Inflammatory macrophage (primary cell): ENCODE results near the gene GMPPB.
"Not testable (repeated sequence)": the region's sequence is repeated elsewhere in the genome, so short reads cannot be mapped to it uniquely, and the experiment has no call there.

Experiments
- DNase-seq, 2 donors: peaks; one replicate each; pipeline ENCODE4 v3.0.0-alpha.2; 2020 to 2022

Gene GMPPB

DNA sequence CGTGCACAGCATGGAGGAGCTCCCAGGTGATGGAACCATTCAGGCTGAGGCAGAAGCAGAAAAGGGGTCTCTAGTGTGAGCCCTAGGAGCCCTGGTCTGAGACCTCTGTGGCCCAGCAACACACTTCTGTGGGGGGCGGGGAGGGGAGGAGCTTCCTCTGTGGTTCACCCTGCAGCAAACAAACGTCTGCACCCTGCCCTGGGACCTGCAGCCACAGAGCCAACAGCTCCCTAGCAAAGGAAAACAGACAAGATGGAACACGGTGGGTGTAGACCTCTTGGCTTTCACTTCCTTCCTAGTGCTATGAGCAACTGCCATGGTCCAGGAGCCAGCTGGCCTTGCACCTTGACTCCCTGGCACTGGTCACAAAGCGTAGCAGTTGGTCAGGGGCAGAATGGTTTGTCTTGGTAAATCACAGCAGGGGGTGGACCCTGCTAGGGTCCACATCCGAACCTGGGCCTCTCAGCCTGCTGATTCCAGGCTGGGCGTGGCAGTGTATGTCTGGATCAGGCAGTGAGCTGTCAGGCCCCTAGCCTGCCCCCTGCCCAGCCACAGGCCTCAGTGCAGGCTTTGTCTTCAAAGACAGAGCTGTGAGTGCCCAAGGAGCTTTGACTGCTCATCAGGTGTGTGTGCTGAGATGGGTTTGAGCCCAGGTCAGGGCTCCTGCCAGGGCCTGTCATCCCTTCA lies 11.0 kb downstream of the GMPPB start:
- no peak for DNase-seq

DNA sequence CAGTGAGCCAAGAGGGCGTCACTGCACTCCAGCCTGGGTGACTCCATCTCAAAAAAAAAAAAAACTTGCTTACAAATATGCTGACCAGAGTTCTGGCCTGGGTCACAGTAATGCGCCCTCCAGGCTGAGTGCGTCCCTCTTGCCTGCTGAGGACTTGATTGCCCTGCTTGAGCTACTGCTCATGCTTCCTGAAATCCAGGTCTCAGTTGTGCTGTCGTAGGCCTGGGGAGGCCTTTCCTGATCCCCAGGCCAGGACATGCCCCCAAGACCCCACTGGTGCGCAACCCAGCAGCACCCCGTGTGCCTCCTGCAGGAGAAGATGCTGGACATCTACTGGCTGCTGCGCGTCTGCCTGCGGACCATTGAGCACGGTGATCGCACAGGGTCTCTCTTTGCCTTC lies 11.6 kb downstream of the GMPPB start:
- DNase-seq, result no peak

DNA sequence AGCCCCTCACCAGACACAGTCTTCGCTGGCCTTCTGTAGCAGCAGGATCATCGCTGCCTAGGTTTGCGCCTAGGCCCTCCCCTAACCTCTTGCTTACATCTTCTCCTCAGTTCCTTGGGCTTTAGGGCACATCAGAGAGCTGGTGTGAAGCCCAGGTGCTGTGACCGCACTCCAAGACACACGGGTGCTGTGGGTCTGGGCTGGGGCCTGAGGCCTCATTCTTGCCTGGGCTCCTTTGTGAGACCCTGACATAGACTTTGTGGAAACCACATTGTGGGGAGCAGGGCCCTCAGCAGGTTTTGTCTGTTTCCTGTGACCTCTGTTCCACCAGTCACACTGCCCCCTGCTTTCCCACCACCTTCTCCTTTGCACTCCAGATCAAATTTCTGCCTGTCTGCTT lies 12.3 kb downstream of the GMPPB start:
- no peak for DNase-seq

DNA sequence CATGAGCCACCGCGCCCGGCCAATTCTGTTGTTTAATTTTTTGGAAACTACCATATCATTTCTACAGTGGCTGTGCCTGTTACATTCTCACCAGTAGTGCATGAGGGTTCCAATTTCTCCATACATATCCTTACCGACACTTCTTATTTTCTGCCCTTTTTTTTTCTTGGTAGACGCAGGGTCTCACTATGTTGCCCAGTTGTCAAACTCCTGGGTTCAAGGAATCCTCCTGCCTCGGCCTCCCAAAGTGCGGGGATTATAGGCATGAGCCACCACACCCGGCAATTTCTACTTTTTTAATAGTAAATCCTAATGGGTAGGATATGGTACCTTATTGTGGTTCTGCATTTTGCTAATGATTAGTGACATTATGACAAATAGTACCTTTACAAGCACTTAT lies 13.9 kb downstream of the GMPPB start:
- DNase-seq, result no peak

GRCh38 chr3:49707113-49707480 lies 16.7 kb downstream of the GMPPB start:
- DNase-seq, result no peak

- no peak for DNase-seq
These were observed 17.2 kb downstream of the GMPPB start for GRCh38 chr3:49706456-49707112.

DNA sequence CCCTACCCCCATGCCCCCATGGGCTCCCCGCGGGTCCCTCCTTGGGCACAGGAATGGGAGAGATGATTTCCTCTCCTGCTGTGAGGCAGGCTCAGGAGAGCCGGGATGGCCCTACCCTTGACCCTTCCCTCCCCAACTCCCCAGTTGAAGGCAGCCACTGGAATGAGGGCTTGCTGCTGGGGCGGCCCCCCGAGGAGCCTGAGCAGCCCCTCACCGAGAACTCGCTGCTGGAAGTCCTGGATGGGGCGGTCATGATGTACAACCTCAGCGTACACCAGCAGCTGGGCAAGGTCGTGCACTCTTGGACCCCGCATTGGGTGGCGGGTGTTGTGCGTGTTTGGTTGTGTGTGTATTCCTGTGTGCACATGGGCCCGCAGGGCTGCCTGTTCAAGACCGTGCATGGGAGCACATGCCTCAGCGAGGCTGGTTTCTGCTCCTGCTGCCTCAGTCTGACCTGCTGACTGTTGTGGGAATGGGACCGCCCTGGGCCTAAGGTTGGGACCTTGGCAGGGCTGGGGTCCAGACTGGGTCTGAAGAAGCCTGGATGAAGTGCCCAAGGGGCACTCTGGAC lies 18.3 kb downstream of the GMPPB start:
- DNase-seq, result no peak

- DNase-seq, result no peak
These were observed 19.1 kb downstream of the GMPPB start for GRCh38 chr3:49704629-49705028.

DNA sequence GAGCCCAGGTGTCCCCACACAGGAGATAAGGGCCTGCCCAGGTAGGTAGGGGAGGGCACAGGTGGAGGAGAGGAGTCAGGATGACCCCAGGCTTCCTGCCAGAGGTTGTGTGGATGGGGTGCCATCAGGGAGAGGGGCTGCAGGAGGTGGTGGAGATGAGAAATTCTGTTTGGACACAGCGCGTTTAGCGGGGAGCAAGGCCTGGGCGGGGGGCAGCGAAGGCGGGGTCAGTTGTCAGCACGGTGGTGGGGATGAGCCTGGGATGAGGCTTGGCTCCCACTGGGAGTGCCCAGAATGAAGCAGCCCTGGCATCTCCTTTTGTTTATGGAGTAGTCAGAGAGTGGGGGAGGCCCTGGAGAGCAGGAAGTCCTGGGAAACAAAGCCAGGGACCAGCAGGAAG lies 19.8 kb downstream of the GMPPB start:
- no peak for DNase-seq

- DNase-seq, result peak; percentile 62 to 74
These were observed 20.3 kb downstream of the GMPPB start for GRCh38 chr3:49703443-49703927.

GRCh38 chr3:49702672-49703071 lies 21.1 kb downstream of the GMPPB start:
- DNase-seq, result no peak

DNA sequence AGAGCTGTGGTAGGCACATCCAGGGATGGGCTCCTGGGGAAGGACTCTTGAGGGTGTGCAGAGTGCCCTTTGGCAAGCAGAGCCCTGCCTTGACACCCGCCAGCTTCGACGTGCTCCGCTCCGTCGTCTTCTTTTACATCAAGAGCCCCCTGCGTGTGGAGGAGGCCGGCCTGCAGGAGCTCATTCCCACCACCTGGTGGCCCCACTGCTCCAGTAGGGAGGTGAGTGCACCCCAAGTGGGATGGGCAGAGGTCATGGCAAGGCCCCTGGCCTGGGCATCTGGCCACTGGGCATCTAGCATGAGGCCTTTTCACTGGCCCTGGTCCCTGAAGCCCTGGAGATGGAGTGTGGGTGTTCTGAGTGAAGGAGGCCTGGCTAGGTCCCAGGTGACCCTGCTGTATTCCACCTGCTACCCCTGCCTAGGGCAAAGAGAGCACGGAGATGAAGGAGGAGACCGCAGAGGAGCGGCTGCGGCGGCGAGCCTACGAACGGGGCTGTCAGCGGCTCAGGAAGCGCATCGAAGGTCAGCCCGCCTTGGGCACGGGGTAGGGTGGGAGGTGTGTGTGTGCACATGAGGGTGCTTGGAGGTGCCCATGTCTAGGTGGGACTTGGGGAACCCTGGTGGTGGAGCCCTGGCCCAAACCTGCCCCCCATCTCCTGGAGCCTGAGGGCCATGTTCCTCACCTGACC lies 22.2 kb downstream of the GMPPB start:
- no peak for DNase-seq

DNA sequence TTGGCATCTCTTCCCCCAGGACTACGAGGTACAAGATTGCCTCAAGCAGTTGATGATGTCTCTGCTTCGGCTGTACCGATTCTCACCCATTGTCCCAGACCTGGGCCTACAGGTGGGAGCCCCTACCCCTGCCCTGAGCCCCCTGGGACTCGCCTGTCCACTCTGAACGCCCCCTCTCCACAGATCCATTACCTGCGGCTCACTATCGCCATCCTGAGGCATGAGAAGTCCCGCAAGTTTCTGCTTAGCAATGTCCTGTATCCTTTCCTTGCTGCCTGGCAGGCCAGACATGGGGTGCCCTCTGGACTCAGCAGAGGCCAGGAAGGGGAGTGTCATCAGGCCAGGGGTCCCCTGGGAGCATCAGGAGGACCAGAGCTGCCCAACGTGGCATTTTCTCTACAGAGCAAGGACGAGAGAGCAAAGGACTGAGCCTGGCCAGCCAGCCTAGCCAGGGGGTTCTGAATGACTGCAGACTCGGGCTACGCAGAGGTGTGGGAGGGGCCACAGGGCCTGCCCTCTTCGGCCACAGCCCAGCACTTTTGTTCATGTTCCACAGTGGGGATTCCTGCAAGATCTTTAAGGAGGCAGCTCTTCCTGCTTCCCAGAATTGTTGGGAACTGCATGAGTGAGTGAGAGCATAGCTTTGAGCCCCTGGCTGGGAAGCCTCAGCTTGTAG lies 23.2 kb downstream of the GMPPB start:
- no peak for DNase-seq

GRCh38 chr3:49700014-49700413 lies 23.7 kb downstream of the GMPPB start:
- no peak for DNase-seq

DNA sequence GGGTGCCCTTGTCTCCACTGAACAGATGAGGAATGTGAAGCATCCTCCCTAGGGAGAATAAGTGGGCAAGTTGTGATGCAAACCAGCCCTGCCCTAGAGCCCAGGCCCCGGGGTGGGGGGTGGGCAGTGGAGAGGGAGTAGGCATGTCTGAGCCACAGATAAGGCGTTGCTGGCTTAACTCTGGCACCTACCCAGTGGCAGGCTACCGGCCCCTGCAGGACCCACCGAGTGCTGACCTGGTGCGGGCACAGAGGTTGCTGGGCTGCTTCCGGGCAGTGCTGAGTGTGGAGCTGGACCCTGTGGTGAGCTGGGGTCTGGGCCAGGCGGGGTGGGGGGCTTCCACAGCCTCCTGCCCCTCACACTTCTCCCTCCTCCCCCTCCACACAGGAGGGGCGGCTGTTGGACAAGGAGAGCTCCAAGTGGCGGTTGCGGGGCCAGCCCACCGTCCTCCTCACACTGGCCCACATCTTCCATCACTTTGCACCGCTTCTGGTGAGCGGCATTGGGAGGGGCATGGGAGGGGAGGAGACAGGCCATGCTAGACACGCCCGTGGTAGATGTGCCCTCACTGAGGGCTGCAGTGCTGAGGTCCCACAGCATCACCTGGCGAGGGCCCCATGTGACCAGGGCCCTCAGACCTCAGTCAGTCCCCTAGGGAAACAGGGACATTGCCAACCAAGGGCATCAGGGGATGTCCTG lies 24.3 kb downstream of the GMPPB start:
- no peak for DNase-seq

DNA sequence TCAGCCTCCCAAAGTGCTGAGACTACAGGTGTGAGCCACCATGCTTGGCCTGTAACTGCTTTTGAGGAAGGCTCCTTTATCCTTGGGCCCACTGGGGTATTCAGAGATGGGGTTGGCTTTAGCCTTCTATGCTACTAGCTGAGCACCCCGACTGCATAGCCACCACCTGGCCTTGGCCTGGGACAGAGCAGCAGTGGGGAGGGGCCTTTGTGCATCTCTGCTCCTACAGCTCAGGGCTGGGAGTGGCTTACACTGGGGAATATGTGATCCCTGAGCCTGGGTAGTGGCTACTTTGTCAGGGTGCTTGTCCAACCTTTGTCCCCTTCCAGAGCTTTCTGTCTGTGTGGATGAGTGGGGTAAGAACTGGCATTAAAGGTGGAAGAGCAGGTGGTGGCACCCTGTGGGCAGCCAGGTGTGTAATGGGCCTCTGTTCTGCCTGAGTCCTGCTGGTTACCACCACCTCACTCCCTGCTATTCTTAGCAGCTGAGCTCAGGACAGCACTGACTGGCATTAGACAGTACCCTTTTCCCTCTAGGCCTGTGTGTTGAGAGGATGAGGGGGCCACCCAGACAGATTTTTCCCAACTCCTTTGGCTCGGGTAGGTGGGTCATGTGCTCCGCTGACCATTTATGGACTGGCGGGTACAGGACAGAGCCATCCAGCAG lies 28.3 kb downstream of the GMPPB start:
- DNase-seq, result not testable (repeated sequence)

GRCh38 chr3:49694409-49695070 lies 29.2 kb downstream of the GMPPB start:
- DNase-seq, result not testable (repeated sequence)

DNA sequence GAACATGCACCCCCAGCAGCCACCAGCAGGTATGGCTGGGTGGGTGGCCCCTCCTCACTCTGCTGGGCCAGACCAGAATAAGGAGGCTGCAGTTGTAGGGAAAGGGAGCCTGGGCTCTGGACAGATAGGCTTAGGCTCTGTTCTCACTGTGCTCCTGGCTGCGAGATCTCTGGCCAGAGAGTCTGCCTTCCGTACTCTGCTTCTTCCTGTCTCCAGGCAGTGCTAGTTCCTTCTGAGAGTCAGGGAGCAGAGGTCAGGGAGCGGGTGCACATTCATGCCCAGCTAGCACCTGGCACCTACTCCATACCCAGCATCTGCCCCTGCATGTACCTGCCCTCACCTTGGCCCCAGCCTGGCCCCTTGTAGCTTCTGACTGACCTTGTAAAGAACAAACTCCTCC lies 32.3 kb downstream of the GMPPB start:
- not testable (repeated sequence) for DNase-seq

- not testable (repeated sequence) for DNase-seq
These were observed 32.9 kb downstream of the GMPPB start for GRCh38 chr3:49690856-49691255.

- not testable (repeated sequence) for DNase-seq
These were observed 33.7 kb downstream of the GMPPB start for GRCh38 chr3:49689908-49690624.
